Measurements from ENCODE around the gene PARD3B.

PARD3B gene

DNA sequence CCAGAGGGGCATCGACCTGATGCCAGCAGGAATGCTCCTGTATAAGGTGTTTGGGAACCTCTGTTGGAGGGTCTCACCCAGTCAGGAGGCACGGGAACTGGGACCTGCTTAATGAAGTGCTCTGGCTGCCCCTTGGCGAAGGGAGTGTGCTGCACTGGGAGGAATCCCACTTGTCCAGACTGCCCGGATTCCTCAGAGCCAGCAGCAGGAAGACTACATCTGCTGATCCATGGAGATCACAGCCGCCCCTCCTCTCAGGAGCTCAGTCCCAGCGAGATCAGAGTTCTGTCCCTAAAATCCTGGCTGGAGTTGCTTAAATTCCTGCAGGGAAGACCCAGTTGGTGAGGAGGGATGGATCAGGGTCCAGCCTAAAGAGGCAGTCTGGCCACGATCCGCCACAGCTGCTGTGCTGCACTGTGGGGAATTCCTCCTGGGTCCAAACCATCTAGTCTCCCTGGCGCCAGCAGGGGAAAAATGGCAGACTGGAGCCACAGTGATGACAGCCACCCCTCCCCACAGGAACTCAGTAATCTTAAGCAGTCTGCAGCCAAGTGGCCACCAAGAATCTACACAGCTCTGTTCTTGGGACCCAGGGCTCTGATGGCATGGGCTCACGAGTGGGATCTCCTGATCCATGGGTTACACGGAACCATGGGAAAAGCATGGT is 1060.5 kb downstream of the PARD3B start:
- DNase-seq (ENCODE audit: low read depth in 2 of 2): no peak

DNA sequence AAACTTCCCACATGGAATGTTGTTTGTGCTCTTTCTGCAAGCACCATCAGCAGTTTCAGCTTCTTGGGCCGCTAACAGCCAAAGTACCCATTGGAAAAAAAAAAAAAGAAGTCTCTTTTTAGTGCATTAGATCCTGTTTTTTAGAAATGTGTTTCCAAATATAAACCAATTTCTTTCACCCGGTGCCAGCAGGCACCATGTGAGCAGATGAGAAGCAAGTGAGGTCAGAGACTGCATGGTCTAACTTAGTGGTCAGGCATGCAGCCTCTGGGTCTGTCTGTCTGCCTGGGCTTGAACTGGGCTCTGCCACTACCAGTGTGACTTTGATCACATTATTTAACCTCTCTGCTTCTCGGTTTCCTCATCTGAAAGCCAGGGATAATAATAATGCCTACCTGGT is 1061.9 kb downstream of the PARD3B start:
- DNase-seq (ENCODE audit: low read depth in 2 of 2): no peak

DNA sequence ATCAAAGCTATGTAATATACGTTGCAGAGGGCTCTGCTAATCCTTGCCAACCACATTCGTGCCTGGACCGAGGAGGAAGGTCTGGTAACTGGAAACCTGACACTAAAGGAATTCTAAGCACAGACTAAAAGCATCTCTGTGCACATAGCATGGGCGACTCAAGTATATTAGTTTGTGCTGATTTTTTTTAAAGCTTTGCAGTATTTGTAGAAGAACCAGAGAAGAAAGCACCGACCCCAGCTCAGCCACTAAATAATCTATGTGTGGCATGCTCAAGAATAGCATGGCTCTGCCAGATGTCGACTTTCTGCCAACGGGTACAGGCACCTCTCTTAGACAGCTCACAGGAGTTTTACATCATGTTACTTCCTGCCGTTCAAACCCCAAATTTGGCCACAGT is 1063.8 kb downstream of the PARD3B start:
- no peak for DNase-seq (ENCODE audit: low read depth in 2 of 2)

DNA sequence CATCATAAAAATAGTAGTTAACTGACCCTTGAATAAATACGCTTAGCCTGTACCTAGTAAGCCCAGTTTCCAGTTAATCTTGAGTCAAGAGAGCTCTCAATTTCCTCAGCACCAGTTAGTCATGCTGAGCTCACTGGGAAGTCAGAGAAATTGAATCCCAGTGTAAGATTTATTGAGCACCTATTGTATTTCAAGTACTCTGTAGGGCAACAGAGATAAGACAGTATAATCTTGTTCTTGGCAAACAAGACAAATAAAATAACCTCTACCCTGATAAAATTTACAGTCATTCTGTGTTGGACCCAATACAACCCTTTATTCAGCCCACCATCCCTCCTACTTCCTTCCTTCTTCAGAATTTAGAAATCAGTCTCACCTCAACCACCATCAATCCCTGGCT is 1065.2 kb downstream of the PARD3B start:
- DNase-seq (ENCODE audit: low read depth in 2 of 2): no peak

DNA sequence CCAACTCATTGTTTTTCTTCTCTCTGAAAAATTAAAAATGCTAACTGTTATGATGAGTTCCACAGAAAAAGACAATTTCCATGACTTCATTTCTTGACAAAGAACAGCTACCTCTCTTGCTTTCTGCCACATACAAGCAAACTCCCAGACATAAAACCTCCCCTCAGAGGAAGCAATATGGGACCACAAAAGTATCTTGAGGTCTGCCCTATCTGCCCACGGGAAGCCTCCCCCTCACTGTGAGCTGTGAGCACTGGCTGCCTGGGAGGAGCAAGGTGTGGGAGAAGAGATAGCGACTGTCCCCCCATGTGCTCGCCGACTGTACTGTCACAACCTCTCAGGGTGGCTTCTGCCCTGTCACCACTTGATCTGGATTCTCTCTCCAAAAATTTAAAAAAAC is 1067.4 kb downstream of the PARD3B start:
- DNase-seq (ENCODE audit: low read depth in 2 of 2): peak; percentile 8 to 41

DNA sequence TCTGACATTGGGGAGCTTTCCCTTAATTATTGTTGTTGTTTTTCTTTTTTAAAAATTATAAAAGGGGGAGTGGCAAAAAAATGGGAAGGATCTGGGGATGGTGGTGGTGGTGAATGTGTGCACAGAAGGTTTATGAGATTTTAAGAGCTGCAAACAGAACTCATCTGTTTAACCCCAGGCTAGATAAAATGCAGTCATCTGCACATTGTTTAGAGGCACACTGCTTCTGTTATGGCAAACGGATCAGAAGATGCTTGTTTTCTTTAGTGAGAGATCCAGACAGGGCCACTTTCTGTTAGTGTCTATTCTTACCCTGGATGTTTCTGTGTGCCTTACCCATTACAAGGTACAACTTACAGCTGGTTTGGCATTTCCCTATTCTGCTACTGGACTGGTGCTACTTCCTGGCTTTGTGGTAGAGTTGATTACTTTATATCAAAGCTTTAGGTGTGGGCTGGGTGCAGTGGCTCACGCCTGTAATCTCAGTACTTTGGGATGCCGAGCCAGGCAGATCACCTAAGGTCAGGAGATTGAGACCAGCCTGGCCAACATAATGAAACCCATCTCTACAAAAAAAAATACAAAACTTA is 1068.8 kb downstream of the PARD3B start:
- no peak for DNase-seq (ENCODE audit: low read depth in 2 of 2)

DNA sequence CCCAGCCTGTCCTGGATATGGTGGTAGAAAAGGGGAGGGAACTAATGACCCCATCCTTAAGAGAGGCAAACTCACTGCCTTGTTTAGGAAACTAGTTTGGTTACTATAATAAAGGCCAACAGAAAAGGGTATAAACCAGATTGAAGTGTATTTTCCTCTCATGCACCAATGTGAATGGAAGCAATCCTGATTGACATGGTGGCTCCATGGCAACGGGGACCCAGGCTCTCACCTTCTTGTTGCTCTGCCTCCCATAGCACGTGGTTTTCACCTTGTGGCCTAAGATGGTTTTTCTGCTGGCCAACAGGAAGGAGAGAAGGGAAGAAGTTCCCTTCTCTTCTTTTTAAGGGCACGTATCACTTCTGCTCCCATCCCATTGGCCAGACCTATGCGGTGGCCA is 1069.7 kb downstream of the PARD3B start:
- no peak for DNase-seq (ENCODE audit: low read depth in 2 of 2)

DNA sequence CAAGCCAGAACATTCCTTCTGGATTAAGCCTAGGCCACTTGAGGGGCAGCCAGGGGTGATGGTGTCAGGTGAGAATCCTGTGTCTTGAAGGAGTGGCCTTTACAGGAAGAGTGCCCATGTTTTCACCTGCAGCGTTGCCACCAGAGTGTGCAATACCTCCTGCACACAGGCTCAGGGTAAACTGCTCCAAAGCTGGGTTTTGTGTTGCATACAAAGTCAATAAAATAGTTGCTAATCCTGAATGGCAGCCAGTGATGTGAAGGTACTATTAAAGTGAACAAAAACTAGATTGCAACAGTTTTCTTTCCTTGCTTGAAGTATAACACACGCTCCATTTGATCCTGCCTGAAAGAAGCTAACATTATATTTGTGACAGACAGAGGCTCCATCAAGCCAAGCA is 1072.6 kb downstream of the PARD3B start:
- DNase-seq (ENCODE audit: low read depth in 2 of 2): no peak

DNA sequence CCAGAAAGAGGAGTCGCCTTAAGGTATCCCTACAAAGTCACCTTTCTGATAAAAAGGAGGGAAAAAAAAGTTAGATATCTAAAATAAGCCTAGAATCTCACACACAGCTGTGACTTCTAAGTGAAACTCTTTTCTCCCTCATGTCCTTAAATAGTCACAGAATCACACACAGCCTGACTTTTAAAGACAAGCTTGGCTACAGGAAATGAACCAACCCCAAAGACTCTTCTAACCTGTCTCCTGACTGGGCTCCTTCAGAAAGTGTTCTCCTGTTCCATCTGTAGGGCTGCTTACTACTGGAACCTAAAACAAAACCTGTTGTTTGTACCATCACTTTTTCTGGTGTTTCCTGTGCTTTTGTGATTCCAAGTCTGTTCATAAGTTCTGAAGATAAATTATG is 1074.3 kb downstream of the PARD3B start:
- DNase-seq (ENCODE audit: low read depth in 2 of 2): no peak

DNA sequence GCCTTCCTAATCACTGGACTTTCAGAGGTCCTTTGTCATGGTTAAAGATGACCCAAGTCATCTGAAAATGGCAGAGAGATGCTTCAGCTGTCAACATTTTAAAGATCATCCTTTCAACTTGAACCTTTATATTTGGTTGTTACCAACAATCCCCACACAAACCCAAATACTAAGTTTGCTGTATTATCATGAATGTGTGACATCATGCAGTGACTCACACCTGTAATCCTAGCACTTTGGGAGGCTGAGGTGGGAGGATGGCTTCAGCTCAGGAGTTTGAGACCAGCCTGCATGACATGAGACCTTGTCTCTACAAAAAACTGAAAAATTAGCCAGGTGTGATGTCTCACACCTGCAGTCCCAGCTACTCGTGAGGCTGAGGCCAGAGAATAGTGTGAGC is 1081.8 kb downstream of the PARD3B start:
- no peak for DNase-seq (ENCODE audit: low read depth in 2 of 2)

DNA sequence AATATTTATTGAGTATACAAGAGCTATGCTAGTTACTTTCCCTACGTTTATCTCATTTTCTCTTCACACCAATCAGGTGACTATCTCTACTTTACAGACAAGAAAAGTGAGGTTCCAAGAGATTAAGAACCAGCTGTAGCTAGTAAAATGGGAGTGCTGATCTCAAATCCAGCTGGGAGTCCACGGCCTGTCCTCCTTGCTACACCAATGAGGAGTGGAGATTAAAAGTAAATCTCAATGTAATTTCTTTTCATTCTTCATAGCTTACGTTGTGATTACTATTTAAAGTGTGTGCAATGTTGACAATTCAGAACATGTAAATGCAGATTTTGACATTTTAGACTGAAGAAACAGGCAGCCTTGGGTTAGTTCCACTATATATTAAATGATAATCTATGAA is 1083.1 kb downstream of the PARD3B start:
- DNase-seq (ENCODE audit: low read depth in 2 of 2): no peak

DNA sequence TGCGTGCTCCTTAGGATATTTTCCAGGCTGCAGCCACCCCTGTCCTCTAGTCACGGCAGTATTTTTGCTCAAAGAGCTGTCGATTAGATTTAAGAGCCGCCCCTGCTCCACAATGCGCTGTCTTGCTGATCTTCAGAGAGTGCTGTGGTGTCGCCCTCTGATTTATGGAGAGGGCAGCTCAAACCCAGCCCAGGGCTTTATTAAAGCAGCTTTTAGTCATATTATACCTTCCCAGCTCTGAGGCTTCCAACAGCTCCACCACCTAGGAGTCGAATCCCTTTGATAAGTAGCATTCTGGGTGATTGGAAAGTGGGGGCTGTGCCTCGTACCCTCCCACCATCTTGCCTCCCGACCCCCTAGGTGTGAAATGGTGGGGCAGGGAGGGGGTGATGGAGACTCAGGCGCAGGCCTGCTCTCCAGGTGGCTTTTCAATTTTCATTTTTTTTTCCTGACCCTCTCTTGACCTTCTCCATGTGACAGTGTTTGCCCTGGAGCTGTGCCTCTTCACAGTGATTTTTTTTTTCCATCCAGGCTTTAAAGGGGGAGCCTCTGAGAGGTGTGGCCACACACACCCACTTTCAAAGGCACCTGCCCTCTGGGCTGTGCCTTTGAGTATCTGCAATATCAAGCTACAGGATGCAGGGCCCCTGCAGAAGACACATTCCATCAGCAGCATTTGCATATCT is 1084.0 kb downstream of the PARD3B start:
- DNase-seq (ENCODE audit: low read depth in 2 of 2): no peak

DNA sequence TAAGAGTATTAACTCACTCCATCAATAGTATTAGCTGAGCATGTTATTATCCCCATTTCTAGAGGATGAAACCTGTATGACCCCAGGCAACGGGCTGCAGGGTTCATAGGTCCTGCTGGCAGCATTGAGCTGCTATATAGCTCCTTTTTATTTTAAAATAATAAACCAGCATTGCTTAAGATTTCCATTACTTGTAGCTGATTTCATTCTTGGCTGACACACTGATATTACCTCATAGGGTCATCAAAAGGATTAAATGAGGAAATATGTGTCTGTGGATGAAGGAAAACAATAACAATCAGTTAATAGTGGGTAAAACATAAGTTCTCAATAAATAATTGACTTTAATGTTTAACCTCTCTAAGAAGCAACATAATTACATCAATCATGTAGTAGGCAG is 1088.7 kb downstream of the PARD3B start:
- DNase-seq (ENCODE audit: low read depth in 2 of 2): no peak

DNA sequence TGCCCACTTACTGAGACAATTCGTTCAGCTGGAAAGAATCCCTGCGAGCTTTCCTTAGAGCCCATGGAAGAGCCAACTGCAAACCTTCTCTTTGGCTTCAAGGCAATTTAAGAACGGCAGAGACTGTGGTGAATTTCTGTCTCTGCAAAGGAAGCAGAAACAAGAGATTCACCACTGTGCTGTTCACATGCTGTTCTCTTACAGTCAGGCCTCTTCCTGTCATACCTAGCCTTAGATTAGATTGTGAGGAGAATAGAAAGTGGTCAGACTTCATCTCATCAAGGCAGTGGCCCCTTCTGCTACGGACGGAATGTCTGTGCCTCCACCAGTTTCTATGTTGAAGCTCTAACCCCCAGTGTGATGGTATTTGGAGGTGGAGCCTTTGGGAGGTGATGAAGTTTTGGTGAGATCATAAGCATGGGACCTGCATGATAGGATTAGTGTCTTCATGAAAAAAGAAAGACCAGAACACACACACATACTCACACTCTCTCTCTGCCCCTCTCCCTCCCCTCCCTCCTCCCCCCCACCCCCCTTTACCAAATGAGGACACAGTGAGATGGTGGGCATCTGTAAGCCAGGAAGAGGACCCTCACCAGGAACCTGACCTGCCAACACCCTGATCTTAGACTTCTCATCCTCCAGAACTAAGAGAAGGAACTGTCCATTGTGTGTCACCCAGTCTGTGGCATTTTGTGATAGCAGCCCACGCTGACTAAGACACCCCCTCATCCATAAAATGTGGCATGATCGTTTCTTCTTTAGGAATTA is 1091.5 kb downstream of the PARD3B start:
- no peak for DNase-seq (ENCODE audit: low read depth in 2 of 2)

DNA sequence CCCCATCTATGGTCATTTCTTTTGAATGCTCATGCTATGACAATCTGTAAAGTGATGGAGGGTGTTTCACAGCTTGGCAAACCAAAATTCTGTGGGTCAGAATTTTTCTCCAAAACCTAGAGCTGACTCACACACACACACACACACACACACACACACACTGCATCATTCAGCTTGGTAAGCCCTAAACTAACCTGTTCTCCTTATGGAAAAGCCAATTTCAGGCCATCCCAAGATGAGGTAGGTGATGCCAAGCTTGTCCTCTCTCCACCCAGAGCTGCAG is 1092.0 kb downstream of the PARD3B start:
- no peak for DNase-seq (ENCODE audit: low read depth in 2 of 2)

DNA sequence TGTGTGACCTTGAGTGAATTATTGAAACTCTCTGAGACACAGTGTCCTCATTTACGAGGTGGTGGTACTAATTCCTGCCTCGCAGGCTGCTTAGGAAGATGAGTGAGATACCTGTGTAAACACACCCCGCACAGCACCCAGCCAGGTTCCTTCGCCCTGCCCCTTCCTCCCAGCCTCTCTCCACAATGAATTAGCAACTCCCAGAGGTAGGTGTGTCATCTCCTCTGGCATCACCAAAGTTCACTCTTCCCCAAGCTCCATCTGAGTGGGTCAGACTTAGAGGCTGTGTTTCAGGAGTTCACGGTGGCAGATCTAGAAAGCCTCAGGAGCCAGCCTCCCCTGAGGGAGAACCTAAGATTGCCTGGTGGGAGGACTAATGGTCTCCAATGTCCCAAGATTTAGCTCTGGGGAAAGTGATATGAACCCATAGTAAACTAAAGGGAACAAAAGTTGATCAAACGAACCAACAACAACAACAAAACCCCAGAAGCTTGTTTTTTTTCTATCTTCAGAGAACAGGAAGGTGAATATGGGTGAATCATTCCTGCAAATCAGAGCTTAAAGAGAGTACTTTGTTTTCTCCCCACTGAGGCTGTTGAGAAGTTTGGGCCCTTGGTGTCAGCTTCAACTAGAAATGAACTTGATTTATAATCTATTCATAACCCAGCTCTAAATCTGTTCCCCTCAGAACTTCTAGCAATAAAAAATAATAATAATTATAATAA is 1092.7 kb downstream of the PARD3B start:
- no peak for DNase-seq (ENCODE audit: low read depth in 2 of 2)

DNA sequence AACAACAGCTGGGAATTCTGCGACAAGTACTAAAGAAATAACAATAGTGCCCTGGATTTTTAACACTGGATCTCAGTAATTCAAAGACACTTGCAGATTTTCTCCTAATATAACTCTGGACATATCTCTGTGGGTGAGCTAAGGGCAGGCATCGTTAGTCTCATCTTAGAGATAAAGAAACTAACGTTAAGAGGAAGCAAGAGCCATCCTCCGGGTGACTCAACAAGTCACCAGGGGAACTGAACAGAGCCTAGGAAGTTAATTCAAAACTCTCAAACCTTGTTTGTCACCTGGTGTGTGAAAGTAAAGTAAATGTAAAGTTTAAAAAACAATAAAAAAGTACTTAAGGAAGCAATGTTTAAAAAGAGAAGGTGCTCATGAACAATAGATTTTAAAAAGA is 1095.4 kb downstream of the PARD3B start:
- DNase-seq (ENCODE audit: low read depth in 2 of 2): no peak

DNA sequence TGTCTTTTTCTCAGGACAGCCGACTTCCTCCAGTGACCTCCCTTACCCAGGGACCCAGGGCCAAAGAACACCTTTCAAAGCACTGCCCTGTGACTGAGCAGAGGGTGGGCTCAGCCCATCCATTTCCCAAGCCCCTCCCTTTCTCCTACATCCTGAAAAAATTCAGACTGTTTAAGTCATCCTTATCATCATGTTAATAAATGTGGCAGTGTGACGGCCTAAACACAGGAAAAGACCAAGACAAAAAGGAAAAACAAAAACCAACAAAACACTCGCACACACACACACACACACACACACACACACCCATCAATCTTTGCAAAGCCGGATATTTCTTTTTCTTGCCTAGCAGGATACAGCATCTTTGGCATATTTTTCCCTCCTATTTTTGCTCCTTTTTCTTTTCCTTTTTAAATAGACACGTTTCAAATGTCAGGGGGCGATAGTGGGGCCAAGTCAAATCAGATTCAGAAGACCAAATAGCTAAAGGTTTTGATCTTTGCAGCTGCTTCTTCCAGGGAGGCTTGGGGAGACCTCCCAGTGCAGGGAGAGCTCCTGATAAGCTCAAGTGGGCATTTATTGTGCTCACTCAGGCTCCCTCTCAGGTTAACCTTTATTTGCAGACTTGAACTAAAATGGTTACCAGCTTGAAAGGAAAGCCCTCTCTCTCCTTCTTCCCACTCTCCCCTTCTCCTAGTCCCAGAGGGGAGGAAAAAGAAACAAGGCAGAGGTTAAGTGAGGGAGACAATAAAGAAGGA is 1097.5 kb downstream of the PARD3B start:
- no peak for DNase-seq (ENCODE audit: low read depth in 2 of 2)

DNA sequence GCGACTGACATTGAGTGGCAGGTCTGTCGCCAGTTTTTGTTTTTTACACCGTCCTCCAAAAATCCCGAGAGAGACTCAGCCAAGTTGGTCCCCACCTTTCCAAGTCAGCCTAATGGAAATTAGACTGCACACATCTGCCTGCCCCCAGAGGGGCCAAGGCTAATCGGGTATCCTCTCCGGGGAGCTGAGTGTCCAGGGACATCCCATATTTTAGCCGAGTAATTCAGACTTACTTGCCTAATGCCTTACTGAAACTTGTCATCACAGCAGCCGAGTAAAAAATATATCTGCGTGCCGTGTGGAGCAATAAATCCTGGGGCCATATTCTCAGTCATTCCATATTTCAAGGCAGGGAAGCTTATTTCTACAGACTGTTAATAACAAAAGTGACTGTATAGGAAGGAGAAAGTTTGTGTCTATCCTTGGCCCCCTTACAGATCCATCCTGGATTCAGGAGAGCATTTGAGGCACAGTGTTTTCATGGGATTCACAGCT is 1098.2 kb downstream of the PARD3B start:
- no peak for DNase-seq (ENCODE audit: low read depth in 2 of 2)

DNA sequence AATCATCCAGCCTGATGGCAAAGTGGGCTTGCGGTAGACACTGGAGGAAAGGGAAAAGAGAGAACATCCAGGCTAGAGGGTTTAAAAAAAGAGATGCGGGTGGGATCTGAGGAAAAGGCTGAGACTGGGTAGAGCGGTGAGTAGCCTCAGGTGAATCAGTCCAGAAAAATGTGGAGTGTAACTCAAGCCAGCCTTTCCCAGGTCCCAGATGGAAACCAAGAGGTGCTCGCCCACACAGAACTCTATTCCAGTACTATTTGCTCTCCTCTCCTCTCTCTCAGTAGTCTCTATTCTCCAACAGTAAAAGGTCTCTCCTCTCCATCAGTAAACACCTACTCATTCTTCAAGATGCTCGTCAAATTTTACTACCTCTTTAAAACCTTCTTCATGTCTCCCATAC is 1098.7 kb downstream of the PARD3B start:
- DNase-seq (ENCODE audit: low read depth in 2 of 2): no peak

DNA sequence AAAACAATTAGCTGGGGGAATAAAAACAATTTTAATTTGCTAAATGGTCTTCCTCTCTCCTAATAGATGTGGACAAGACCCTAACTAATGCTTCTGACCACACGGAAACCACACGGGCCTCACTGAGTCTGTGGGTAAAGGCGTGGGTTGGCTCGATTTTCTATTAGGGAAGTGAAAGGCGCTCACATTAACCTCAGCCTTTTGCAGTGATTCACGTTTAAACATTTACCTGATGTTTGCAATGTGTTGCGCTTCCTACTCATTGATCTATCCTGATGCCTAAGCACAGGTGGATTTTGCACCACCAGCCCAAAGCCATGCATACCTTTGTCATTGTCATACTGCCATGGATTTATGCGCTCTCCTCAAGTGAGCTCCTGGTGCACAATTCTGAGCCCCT is 1101.4 kb downstream of the PARD3B start:
- DNase-seq (ENCODE audit: low read depth in 2 of 2): no peak
